K562 (cell line): ENCODE results near the gene BCAP31. TPM values are rescaled to one million over a fixed set of nuclear protein-coding genes. Genes with fewer than 3 reads are reported as not detected.
"Not testable (repeated sequence)": the region's sequence is repeated elsewhere in the genome, so short reads cannot be mapped to it uniquely, and the experiment has no call there.

Source experiments
- ATF7 ChIP-seq: fragments of 450-650 bp; IDR thresholded peaks from 2 replicates; pipeline ENCODE4 v1.7.1; 2014; ENCODE audit warnings: mild to moderate bottlenecking, moderate library complexity
- CC2D1A ChIP-seq: fragments of 450-650 bp; IDR thresholded peaks from 2 replicates; pipeline ENCODE4 v1.6.1; 2017; ENCODE audit warnings: mild to moderate bottlenecking
- CTCF ChIP-seq, 3 experiments: IDR thresholded peaks in 2 of 3; conservative IDR thresholded peaks in 1 of 3; 2 replicates each; pipeline ENCODE4 v1.5.1; 2011 to 2012; ENCODE audit warnings: low read length in 3 of 3, mild to moderate bottlenecking in 3 of 3, control low read depth in 2 of 3, improper control_type of control experiment in 1 of 3, inconsistent platforms in 1 of 3, low read depth in 1 of 3, mixed read lengths in 1 of 3, moderate library complexity in 1 of 3; ENCODE audit not compliant: insufficient read depth in 2 of 3
- ESRRA ChIP-seq: fragments of 450-650 bp; IDR thresholded peaks from 2 replicates; pipeline ENCODE4 v1.6.1; 2014; ENCODE audit warnings: low read depth, mild to moderate bottlenecking, moderate library complexity, borderline replicate concordance
- L3MBTL2 ChIP-seq: fragments of 450-650 bp; IDR thresholded peaks from 2 replicates; pipeline ENCODE4 v1.6.1; 2016; ENCODE audit warnings: mild to moderate bottlenecking, moderate library complexity
- PHF8 ChIP-seq: fragments of 200-600 bp; sonication (generic); IDR thresholded peaks from 2 replicates; pipeline ENCODE4 v1.6.1; 2012; ENCODE audit warnings: mixed run types, mild to moderate bottlenecking, inconsistent platforms, low read length, moderate library complexity, borderline replicate concordance
- REST ChIP-seq, 2 experiments: fragments of 450-650 bp; formaldehyde crosslinking in 1 of 2; IDR thresholded peaks; 2 replicates each; pipeline versions ENCODE4 v1.4.0 to v1.6.1; 2014 to 2020; ENCODE audit warnings: mild to moderate bottlenecking in 2 of 2, borderline replicate concordance in 1 of 2, low read depth in 1 of 2
- VEZF1 ChIP-seq: fragments of 200-800 bp; sonication (Bioruptor generic); IDR thresholded peaks from 2 replicates; pipeline ENCODE4 v1.6.1; 2017; ENCODE audit warnings: missing genetic modification characterization, missing compliant biosample characterization
- ZNF592 ChIP-seq: fragments of 450-650 bp; IDR thresholded peaks from 2 replicates; pipeline ENCODE4 v1.6.1; 2017; ENCODE audit warnings: antibody characterized with exemption, mild to moderate bottlenecking
- polyA plus RNA-seq, 8 experiments: library from polyadenylated mRNA; depleted of rRNA in 4 of 8; stranded (reverse) in 5 of 8; unstranded in 3 of 8; fragments of >200 nt; fragmentation: Nextera tagmentation in 2 of 8; fragmentation: Illumina TruSeq in 1 of 8; extraction: Ambion mirVana in 2 of 8; extraction: Trizol in 1 of 8; gene quantifications; 2 replicates each; pipeline versions ENCODE4 v1.2.1 to v1.2.3, GENCODE V29; 2011 to 2014; ENCODE audit warnings: inconsistent platforms in 1 of 8, missing spikeins in 1 of 8
- total RNA-seq, 7 experiments: library from RNA; depleted of rRNA in 6 of 7; stranded (reverse); fragments of >200 nt in 6 of 7; fragmentation: Illumina TruSeq in 2 of 7; extraction: Trizol in 2 of 7; gene quantifications; 2 replicates each; pipeline versions ENCODE4 v1.2.1 to v1.2.3, GENCODE V29; 2011 to 2021; ENCODE audit warnings: low replicate concordance in 1 of 7

Gene BCAP31
- total and polyA plus RNA-seq, 9 of the 15 experiments (the other 6 are each of a cell fraction or from before 2014, with no cell fraction given), result 156 to 683 (median 188) TPM

- TF ChIP-seq PHF8 (peak; percentile 58; the same call in 1 of the 2 replicates), CTCF (IDR thresholded peaks at IDR 0.05 in 2 of 3, conservative IDR thresholded peaks at IDR 0.05 in 1 of 3; ENCODE audit: insufficient read depth in 2 of 3, low read depth in 1 of 3, low read length in 3 of 3) (peak; percentile 33 to 63 (median 53); a peak in 4 of 6 replicates), ZNF592 (0 out of 2 replicates have a peak, but pooled peaks have one; percentile 20), REST (IDR thresholded peaks at IDR 0.05; ENCODE audit: borderline replicate concordance) (peak; percentile 40; the same call in 1 of the 2 replicates), VEZF1 (CRISPR knock-in tag) (peak; percentile 70), ESRRA (0 out of 2 replicates have a peak, but pooled peaks have one; percentile 27), ATF7 (0 out of 2 replicates have a peak, but pooled peaks have one; percentile 17), CC2D1A (0 out of 2 replicates have a peak, but pooled peaks have one; percentile 15), L3MBTL2 (0 out of 2 replicates have a peak, but pooled peaks have one; percentile 15)
- not testable (repeated sequence) for TF ChIP-seq REST (CRISPR knock-in tag; IDR thresholded peaks at IDR 0.05; ENCODE audit: low read depth)
Measured at GRCh38 chrX:153743468-153744209, 19.5 kb upstream of the BCAP31 start (continued).
